Keratinocyte (primary cell): Measurements from ENCODE around the gene FANCG.

Experiments
- EZH2 ChIP-seq: IDR thresholded peaks from one replicate; pipeline ENCODE4 v1.6.1; 2012; ENCODE audit warnings: inconsistent platforms, mild to moderate bottlenecking, low read length, moderate library complexity
- TF ChIP-seq, protein P1 (sequence below), 3 experiments: IDR thresholded peaks in 1 of 3; conservative IDR thresholded peaks in 1 of 3; optimal IDR thresholded peaks in 1 of 3; 2 replicates in 2 of 3; 3 replicates in 1 of 3; pipeline versions ENCODE3 to v1.5.1; 2011; ENCODE audit warnings: low read length in 3 of 3, mild to moderate bottlenecking in 3 of 3, moderate library complexity in 2 of 3, control low read depth in 1 of 3, inconsistent platforms in 1 of 3; ENCODE audit not compliant: insufficient read depth in 2 of 3; ENCODE audit errors: extremely low read depth in 1 of 3

DNA sequence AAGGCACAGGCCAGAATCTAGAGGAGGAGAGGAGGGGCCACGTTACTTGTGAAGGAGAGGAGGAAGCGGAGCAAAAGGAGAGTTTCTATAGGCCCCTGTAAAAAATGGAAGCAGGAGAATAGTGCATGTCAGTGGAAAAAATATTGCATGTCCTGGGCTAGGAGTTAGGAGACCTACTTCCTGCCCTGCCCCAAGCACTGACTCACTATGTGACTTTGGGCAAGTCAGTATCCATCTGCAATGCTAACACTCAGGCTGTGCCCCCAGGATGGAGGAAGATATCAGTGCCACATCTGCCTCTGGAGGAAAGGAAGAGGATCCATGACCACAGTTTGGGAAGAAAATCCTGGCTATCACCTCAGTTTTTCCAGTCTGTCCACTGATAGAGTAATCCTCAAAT lies 9.7 kb upstream of the FANCG start:
- TF ChIP-seq, protein P1, sequence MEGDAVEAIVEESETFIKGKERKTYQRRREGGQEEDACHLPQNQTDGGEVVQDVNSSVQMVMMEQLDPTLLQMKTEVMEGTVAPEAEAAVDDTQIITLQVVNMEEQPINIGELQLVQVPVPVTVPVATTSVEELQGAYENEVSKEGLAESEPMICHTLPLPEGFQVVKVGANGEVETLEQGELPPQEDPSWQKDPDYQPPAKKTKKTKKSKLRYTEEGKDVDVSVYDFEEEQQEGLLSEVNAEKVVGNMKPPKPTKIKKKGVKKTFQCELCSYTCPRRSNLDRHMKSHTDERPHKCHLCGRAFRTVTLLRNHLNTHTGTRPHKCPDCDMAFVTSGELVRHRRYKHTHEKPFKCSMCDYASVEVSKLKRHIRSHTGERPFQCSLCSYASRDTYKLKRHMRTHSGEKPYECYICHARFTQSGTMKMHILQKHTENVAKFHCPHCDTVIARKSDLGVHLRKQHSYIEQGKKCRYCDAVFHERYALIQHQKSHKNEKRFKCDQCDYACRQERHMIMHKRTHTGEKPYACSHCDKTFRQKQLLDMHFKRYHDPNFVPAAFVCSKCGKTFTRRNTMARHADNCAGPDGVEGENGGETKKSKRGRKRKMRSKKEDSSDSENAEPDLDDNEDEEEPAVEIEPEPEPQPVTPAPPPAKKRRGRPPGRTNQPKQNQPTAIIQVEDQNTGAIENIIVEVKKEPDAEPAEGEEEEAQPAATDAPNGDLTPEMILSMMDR (optimal IDR thresholded peaks at IDR 0.05 in 1 of 3, IDR thresholded peaks at IDR 0.05 in 1 of 3, conservative IDR thresholded peaks at IDR 0.05 in 1 of 3; ENCODE audit: extremely low read depth in 1 of 3, insufficient read depth in 2 of 3, low read length in 3 of 3) = no peak
- no peak for TF ChIP-seq EZH2
